Naive thymus-derived CD8-positive, alpha-beta T cell (primary cell): ENCODE data around the gene BAIAP3. TPM values are rescaled to one million over a fixed set of nuclear protein-coding genes. Genes with fewer than 3 reads are reported as not detected.

Source experiments
- ATAC-seq, 2 donors: fragments of 150-1000 bp; cut with Tn5 transposase in 1 of 2; sonication (Bioruptor Pico), chemical (Tn5 transposase) in 1 of 2; 1 replicate in 1 of 2; 2 replicates in 1 of 2; pipeline ENCODE4 v1.10.0; 2021; ENCODE audit warnings: mild to moderate bottlenecking in 2 of 2, moderate library complexity in 2 of 2
- POLR2A ChIA-PET: fragments of 350-600 bp; sonication (Branson Sonifier 250); formaldehyde crosslinking; loops from one replicate; lab custom pipeline; 2021; ENCODE audit warnings: antibody characterized with exemption; lab: Charles Lee
- DNase-seq, 10 donors: peaks; one replicate each; pipeline versions ENCODE4 v3.0.0 to v3.0.0-alpha.2; 2020 to 2022
- H3K27ac Mint-ChIP-seq, 10 donors: one replicate each; pipeline ENCODE4 v1.8.0; 2020 to 2022; ENCODE audit warnings: mild to moderate bottlenecking in 10 of 10, mixed read lengths in 10 of 10, moderate library complexity in 4 of 10, inconsistent platforms in 1 of 10
- H3K27me3 Mint-ChIP-seq, 5 donors: one replicate each; pipeline ENCODE4 v1.8.0; 2021 to 2022; ENCODE audit warnings: mixed read lengths in 5 of 5
- H3K36me3 Mint-ChIP-seq, 3 donors: one replicate each; pipeline ENCODE4 v1.8.0; 2020 to 2022; ENCODE audit warnings: mixed read lengths in 3 of 3, mild to moderate bottlenecking in 2 of 3, inconsistent platforms in 1 of 3
- H3K4me1 Mint-ChIP-seq, 4 donors: one replicate each; pipeline ENCODE4 v1.8.0; 2021 to 2022; ENCODE audit warnings: mixed read lengths in 4 of 4
- H3K4me3 Mint-ChIP-seq, 10 donors: one replicate each; pipeline ENCODE4 v1.8.0; 2020 to 2022; ENCODE audit warnings: mild to moderate bottlenecking in 10 of 10, mixed read lengths in 10 of 10, moderate library complexity in 6 of 10, inconsistent platforms in 1 of 10
- H3K9me3 Mint-ChIP-seq, 9 donors: one replicate each; pipeline ENCODE4 v1.8.0; 2020 to 2022; ENCODE audit warnings: mixed read lengths in 9 of 9, mild to moderate bottlenecking in 3 of 9, inconsistent platforms in 1 of 9, moderate library complexity in 1 of 9
- polyA plus RNA-seq, 3 donors: library from polyadenylated mRNA; unstranded; fragments of 300-500 nt; fragmentation: Illumina TruSeq; gene quantifications; one replicate each; pipeline ENCODE4 v1.2.3, GENCODE V29; 2021
- total RNA-seq, 8 experiments: library from RNA in 2 of 8; stranded (reverse) in 2 of 8; gene quantifications; one replicate each; pipeline ENCODE4 v1.2.3 and lab custom pipeline; 2021 to 2026

BAIAP3 gene
- total and polyA plus RNA-seq, 5 experiments from 2014 or later, result 0.06 to 5.3 (median 1.5) TPM

DNA sequence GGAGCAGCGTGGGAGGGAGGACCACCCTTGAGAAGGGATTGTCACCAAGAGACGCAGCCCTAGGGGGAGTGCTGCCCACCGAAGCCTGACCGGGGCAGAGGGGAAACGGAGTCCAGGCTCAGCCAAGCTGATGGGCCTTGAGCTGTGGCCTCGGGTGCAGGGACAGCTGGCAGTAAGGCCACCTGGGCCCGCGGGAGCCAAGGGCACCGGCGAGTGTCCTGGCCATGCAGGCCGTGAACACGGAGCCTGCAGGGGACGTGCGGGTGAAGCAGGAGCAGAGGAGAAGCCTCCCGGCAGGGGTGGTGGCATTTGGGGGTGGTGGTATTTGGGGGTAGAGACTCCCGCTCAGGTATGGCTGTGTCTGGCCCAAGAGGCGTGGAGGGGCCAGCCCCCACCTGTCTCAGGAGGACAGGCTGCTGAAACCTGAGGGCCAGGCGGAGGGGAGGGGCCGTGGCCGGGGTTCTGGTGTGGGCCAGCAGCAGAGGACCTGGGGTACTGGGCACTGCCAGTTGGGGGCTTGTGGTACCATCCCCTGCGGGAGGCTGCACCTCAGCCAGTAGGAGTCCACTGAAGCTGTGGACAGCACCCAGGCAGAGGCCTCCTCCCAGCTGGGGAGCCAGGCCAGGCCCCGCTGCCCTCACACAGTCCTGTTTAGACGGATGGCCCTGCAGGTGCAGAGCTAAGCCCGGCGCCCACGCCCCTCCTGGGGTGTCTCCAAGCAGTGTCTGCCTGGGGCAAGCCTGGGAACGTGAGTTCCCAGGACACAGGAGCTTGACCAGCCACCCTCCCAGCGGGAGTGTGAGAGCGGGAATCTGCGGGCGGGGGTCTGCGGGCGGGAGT is 22.8 kb downstream of the BAIAP3 start:
- POLR2A ChIA-PET, result interaction anchor here (0.8 kb wide), 1 partner anchor 24 kb away, joined by 4 read pairs; no protein-coding TSS in a partner anchor
- H3K4me3 Mint-ChIP-seq, result peak overlapping the region in 1 of 10 donors; percentile 7
- no peaks in the 10 kb centered on the region for H3K27me3 Mint-ChIP-seq
- H3K27ac Mint-ChIP-seq, result peak overlapping the region in 1 of 10 donors; percentile 73
- peaks cover 0 to 2% (median 0%) of the 10 kb centered on the region in 9 donors for H3K9me3 Mint-ChIP-seq
- H3K4me1 Mint-ChIP-seq, result peaks cover 20 to 41% (median 31%) of the 10 kb centered on the region in 4 donors
- peaks cover 0 to 16% (median 0%) of the 10 kb centered on the region in 3 donors for H3K36me3 Mint-ChIP-seq
- DNase-seq, result no peak
- no peak for ATAC-seq

DNA sequence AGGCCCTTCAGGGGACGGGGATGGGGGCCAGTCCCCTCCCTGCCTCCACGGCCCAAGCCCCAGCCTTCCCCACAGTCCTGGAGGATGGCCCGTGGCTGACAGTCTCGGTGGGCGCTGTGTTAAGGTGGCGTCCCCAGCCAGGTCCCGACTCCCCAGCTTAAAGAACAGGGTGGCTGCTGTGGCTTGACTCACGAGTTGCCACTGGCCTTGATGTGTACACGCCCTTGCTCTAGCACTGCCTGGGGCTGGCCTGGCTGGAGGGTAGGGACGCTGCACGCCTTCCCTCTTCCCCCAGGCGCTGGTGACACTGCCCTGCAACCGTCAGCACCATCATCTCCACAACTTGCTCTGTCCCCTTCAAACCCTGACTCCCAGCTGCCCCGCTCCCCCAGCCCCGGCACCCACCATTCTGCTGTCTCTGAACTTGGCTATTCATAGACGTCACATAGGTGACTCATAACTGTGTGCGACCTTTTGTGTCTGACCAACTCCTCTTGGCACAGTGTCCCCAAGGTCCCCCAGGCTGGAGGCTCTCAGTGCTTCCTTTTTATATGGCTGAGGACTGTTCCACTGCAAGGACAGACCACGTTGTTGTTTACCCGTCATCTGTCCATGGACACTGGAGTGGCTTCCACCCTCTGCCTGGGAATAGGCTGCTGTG is 24.6 kb downstream of the BAIAP3 start:
- Mint-ChIP-seq H3K27me3 (no peaks in the 10 kb centered on the region), H3K36me3 (peaks cover 0 to 23% (median 0%) of the 10 kb centered on the region in 3 donors), H3K4me1 (peaks cover 15 to 29% (median 22%) of the 10 kb centered on the region in 4 donors), H3K9me3 (no peaks in the 10 kb centered on the region), H3K4me3 (no peak overlapping the region), H3K27ac (peak overlapping the region in 3 of 10 donors; percentile 16 to 53 (median 40))
- ATAC-seq (no peak), DNase-seq (no peak)
- POLR2A ChIA-PET, result no interaction called here

DNA sequence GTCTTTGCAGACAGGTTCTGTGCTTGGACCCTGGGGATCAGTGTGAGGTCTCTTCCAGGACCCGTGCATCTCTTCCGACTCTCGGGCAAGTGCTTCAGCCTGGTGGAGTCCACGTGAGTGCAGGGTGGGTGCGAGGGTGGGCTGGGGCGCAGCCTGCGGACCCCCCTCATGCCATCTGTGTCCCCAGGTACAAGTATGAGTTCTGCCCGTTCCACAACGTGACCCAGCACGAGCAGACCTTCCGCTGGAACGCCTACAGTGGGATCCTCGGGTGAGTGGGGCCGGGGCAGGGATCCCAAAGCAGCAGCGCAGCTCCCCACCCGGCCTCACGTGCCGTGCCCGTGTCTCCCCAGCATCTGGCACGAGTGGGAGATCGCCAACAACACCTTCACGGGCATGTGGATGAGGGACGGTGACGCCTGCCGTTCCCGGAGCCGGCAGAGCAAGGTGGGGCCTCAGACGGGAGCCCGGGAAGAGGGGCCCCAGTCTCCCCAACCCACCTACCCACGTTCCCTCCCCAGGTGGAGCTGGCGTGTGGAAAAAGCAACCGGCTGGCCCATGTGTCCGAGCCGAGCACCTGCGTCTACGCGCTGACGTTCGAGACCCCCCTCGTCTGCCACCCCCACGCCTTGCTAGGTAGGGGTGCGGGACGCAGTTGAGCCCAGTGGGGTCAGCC is 28.4 kb downstream of the BAIAP3 start:
- POLR2A ChIA-PET, result interaction anchor here (1.1 kb wide), 1 partner anchor 11 kb away, joined by 3 read pairs; no protein-coding TSS in a partner anchor
- ATAC-seq, result no peak
- Mint-ChIP-seq H3K4me3 (no peak overlapping the region), H3K36me3 (peaks cover 0 to 53% (median 3%) of the 10 kb centered on the region in 3 donors), H3K27me3 (no peaks in the 10 kb centered on the region), H3K4me1 (peaks cover 2 to 14% (median 5%) of the 10 kb centered on the region in 4 donors), H3K27ac (no peak overlapping the region), H3K9me3 (no peaks in the 10 kb centered on the region)
- DNase-seq, result no peak

DNA sequence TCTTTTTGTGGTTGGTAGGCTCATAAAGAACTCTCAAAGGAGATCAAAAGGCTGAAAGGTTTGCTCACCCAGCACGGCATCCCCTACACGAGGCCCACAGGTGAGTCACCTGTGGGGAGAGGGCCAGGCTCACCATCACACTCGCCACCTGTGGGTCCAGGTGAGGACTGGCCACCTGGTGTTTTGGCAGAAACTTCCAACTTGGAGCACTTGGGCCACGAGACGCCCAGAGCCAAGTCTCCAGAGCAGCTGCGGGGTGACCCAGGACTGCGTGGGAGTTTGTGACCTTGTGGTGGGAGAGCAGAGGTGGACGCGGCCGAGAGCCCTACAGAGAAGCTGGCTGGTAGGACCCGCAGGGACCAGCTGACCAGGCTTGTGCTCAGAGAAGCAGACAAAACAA is 29.4 kb downstream of the BAIAP3 start:
- POLR2A ChIA-PET, result interaction anchor here (0.6 to 1.1 kb wide), 2 partner anchors 12 to 61 kb away, joined by 3 to 4 read pairs; no protein-coding TSS in a partner anchor
- Mint-ChIP-seq H3K36me3 (peaks cover 0 to 53% (median 3%) of the 10 kb centered on the region in 3 donors), H3K27me3 (no peaks in the 10 kb centered on the region), H3K27ac (peak overlapping the region in 1 of 10 donors; percentile 67), H3K4me3 (no peak overlapping the region), H3K9me3 (no peaks in the 10 kb centered on the region), H3K4me1 (peaks cover 2 to 14% (median 5%) of the 10 kb centered on the region in 4 donors)
- DNase-seq (no peak), ATAC-seq (no peak)

DNA sequence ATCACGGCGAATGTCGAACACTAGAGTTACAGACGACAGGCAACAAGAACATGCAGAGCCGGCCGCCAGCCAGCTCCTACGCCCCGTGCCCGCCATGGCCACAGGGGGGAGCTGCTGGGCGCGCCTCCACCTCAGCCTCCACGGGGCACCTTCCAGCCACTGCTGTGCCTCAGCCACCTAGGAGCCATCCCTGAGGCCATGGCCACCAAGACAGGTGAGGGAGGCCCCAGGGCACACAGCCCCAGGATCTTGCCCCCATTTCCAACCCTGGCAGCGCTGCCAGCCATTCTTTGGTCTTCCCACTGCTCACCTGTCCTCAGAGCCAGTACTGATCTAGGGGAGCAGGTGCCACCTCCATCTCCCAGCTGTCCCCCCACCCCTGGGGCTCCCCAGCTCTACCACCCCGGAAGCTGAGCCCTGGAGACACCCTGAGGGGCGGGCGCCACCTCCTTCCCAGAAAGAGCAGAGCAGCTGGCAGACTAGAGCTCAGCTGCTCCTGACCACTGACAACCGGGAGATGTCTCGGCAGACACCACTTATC is 30.1 kb downstream of the BAIAP3 start:
- peak; percentile 95 to 98 for ATAC-seq
- DNase-seq, result peak; percentile 45 to 77 (median 66)
- Mint-ChIP-seq H3K27ac (peak overlapping the region in 4 of 10 donors; percentile 49 to 84 (median 55)), H3K4me3 (no peak overlapping the region), H3K27me3 (no peaks in the 10 kb centered on the region), H3K4me1 (peaks cover 0 to 9% (median 3%) of the 10 kb centered on the region in 4 donors), H3K36me3 (peaks cover 0 to 56% (median 3%) of the 10 kb centered on the region in 3 donors), H3K9me3 (no peaks in the 10 kb centered on the region)
- POLR2A ChIA-PET, result interaction anchor here (0.6 to 1.2 kb wide), 4 partner anchors 10 to 896 kb away, joined by 3 to 4 read pairs (median 4); no protein-coding TSS in a partner anchor

DNA sequence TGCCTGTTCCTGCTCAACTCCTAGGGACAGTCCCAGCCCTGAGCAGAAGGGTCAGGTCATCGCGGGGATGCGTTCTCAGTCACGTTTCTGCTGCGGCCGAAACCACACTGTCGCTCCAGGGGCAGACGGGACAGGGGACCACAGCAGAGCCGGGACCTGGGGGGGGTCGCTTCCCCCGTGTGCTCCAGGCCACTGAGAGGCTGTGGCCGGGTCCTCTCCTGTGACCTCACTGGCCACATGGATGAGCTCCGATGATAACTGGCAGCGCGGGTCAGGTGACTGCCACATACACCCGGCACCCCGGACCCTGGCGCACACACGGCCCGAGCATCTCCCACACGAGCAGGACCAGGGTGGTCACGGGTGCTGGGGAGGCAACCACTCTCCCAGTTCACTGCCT is 31.1 kb downstream of the BAIAP3 start:
- no peak overlapping the region for H3K4me3 Mint-ChIP-seq
- no peaks in the 10 kb centered on the region for H3K27me3 Mint-ChIP-seq
- no peak overlapping the region for H3K27ac Mint-ChIP-seq
- ATAC-seq (no peak), DNase-seq (no peak)
- POLR2A ChIA-PET, result interaction anchor here (1.1 to 1.2 kb wide), 2 partner anchors 11 to 68 kb away, joined by 3 to 4 read pairs; no protein-coding TSS in a partner anchor
- H3K4me1 Mint-ChIP-seq, result peaks cover 0 to 8% (median 3%) of the 10 kb centered on the region in 4 donors
- peaks cover 0 to 55% (median 3%) of the 10 kb centered on the region in 3 donors for H3K36me3 Mint-ChIP-seq
- no peaks in the 10 kb centered on the region for H3K9me3 Mint-ChIP-seq

DNA sequence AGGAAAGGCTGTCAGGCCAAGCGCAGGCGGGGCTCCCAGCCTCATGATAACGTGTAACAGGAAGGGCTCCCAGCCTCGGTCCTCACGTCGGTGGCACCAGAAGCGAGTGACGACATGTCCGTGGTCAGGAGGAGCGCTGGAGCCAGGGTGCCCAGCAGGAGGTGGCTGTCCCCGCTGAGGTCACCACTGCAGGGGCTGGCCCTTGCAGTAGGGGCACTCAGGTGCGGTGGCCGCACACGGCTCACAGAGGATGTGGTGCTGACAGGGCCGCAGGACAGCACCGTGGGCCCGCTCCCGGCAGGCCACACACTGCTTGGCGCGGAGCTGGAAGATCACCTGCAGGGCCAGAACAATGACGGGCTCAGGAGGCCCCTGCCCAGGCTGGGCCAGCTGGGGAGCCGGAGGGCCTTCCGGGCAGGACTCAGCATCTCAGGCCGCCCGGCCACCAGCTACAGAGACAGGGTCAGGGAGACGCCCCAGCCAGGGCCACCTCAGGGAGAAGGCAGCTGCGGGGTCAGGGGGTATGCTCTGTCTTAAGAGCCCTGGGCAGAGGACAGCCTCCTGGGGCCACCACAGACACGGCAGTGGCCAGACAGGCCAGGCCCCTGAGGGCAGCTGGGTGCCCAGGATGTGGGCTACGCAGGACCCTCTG is 32.7 kb downstream of the BAIAP3 start:
- H3K36me3 Mint-ChIP-seq, result peaks cover 0 to 51% (median 3%) of the 10 kb centered on the region in 3 donors
- DNase-seq (no peak), ATAC-seq (no peak)
- no peak overlapping the region for H3K4me3 Mint-ChIP-seq
- POLR2A ChIA-PET, result interaction anchor here (0.6 kb wide), 1 partner anchor 559 kb away, joined by 3 read pairs; no protein-coding TSS in a partner anchor
- H3K9me3 Mint-ChIP-seq, result no peaks in the 10 kb centered on the region
- peak overlapping the region in 1 of 10 donors; percentile 28 for H3K27ac Mint-ChIP-seq
- peaks cover 0 to 8% (median 2%) of the 10 kb centered on the region in 4 donors for H3K4me1 Mint-ChIP-seq
- H3K27me3 Mint-ChIP-seq, result no peaks in the 10 kb centered on the region

DNA sequence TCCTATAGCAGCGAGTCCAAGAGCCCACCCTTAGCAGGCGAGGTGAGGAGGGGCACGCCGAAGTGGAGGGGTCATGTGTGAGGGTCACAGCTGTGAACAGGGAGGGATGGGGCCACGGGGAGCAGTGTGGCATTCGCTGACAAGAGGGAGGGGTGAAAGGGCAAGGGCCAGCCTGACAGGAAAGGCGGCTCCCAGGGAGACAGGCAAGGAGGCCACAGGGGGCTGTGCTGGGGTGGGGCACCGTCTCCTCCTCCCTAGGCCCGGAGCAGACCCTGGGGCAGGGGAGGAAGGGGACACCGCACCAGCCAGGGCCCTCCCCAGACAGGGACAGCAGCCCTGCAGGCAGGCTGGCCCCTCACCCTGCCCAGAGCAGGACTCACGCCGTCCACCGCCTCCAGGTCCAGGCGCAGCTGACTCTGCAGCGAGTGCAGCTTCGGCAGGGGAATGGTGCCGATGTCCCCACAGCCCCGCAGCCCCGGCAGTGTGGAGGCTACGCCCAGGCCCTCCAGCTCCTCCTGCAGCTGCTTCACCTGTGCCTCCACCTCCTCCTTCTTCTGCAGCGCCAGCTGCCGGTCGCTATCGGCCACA is 33.4 kb downstream of the BAIAP3 start:
- H3K4me1 Mint-ChIP-seq, result peaks cover 0 to 8% (median 2%) of the 10 kb centered on the region in 4 donors
- POLR2A ChIA-PET, result interaction anchor here (0.6 kb wide), 1 partner anchor 560 kb away, joined by 3 read pairs; no protein-coding TSS in a partner anchor
- peaks cover 0 to 49% (median 3%) of the 10 kb centered on the region in 3 donors for H3K36me3 Mint-ChIP-seq
- ATAC-seq (no peak), DNase-seq (no peak)
- H3K9me3 Mint-ChIP-seq, result no peaks in the 10 kb centered on the region
- no peaks in the 10 kb centered on the region for H3K27me3 Mint-ChIP-seq
- no peak overlapping the region for H3K27ac Mint-ChIP-seq
- no peak overlapping the region for H3K4me3 Mint-ChIP-seq

DNA sequence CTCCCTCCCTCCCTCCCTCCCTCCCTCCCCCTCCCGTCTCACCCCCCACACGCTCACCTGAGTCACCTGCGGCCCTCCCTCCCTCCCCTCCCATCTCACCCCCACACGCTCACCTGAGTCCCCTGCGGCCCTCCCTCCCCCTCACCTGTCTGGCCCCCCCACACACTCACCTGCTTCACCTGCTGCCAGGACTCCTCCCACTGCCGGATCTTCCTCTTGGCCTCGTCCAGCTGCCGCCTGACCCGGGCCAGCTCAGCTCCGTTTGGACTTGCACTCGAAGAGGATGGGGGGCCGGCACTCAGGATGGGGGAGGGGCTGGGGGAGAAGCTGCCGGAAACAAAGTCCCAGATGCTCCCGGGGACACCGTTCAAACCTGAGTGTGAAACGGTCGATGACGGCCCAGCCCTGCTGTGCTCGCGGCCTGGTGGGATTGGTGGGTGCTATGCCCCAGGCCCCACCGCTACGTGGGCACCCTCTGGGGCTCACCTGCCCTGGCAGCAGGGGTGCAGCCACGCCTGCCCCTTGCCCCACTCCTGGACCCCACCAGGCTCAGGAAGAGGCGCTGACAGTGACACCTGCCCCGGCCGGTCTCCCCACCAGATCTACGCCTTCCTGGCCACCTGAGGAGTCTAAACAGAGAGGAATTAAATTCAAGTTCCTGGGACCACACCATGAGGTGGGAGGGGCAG is 34.2 kb downstream of the BAIAP3 start:
- H3K27ac Mint-ChIP-seq, result peak overlapping the region in 1 of 10 donors; percentile 75
- POLR2A ChIA-PET, result interaction anchor here (0.7 kb wide), 1 partner anchor 53 kb away, joined by 4 read pairs; no protein-coding TSS in a partner anchor
- no peaks in the 10 kb centered on the region for H3K27me3 Mint-ChIP-seq

DNA sequence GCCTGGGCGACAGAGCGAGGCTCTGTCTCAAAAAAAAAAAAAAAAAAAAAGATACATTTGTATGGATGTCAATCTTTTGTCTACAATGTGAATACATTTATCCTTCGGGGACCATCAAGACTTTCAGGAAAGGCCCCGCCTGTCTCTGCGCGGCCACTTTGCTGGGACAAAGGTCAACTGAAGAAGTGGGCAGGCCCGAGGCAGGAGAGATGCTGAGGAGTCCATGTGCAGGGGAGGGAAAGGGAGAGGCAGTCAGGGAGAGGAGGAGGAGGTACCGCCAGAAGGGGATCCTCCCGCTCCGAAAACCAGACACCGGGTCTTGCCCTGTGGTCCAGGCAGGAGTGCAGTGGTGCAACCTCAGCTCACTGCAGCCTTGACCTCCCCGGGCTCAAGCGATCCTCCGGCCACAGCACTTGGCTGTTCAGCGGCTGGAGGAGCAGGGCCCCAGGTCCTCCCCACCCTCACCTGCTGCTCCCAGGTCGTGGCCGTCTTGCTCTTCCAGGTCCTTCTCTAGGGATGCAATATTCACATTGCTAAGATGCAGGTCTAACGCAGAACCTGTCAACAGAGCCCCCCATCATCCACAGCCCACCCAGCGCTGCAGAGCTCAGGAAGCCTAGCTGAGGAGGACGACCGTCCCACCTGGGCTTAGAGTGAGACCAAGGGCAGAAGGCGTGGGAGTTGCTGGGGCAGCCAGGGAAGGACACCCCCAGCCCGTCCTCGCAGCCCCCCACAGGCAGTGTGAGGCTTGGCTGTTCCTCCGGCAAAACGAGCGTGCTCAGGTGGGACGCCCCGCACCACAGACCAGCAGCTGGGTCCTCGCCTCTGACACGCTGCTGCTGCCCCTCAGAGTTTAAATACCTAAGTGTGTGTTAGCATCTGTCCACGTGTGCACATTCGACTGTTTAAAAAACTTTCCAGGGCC is 37.9 kb downstream of the BAIAP3 start:
- Mint-ChIP-seq H3K36me3 (peaks cover 0 to 25% (median 0%) of the 10 kb centered on the region in 3 donors), H3K4me1 (peaks cover 0 to under 1% (median 0%) of the 10 kb centered on the region in 4 donors), H3K4me3 (no peak overlapping the region), H3K9me3 (no peaks in the 10 kb centered on the region), H3K27ac (no peak overlapping the region), H3K27me3 (no peaks in the 10 kb centered on the region)
- ATAC-seq (no peak), DNase-seq (no peak)
- POLR2A ChIA-PET, result no interaction called here

More for the DNA sequence above, 34.2 kb downstream of the BAIAP3 start:
- ATAC-seq, result no peak
- DNase-seq, result no peak
- H3K4me3 Mint-ChIP-seq, result no peak overlapping the region
- H3K36me3 Mint-ChIP-seq, result peaks cover 0 to 49% (median 3%) of the 10 kb centered on the region in 3 donors
- peaks cover 0 to 8% (median 2%) of the 10 kb centered on the region in 4 donors for H3K4me1 Mint-ChIP-seq
- no peaks in the 10 kb centered on the region for H3K9me3 Mint-ChIP-seq
